HG03196 (cell line): Measurements from ENCODE around the gene ZNF783.
"Not testable (repeated sequence)": the region's sequence is repeated elsewhere in the genome, so short reads cannot be mapped to it uniquely, and the experiment has no call there.

ENCODE experiments used
- ATAC-seq: cut with Tn5 transposase; IDR thresholded peaks from one replicate; pipeline ENCODE4 v1.9.1; 2021; ENCODE audit not compliant: unreplicated experiment

The ZNF783 gene

GRCh38 chr7:149329265-149329664 lies 67.3 kb downstream of the ZNF783 start:
- no peak for ATAC-seq

- ATAC-seq, result no peak
Measured at GRCh38 chr7:149329766-149330334, 67.9 kb downstream of the ZNF783 start.

GRCh38 chr7:149330914-149331567 lies 69.0 kb downstream of the ZNF783 start:
- no peak for ATAC-seq

GRCh38 chr7:149332602-149333320 lies 70.8 kb downstream of the ZNF783 start:
- ATAC-seq, result not testable (repeated sequence)

- no peak for ATAC-seq
Measured at GRCh38 chr7:149333321-149333717, 71.3 kb downstream of the ZNF783 start.

GRCh38 chr7:149334219-149334618 lies 72.2 kb downstream of the ZNF783 start:
- ATAC-seq, result no peak
